Endothelial cell of umbilical vein (primary cell): Measurements from ENCODE around the gene DDX59.

Experiments
- CTCF ChIP-seq, 2 donors: IDR thresholded peaks; 1 replicate in 1 of 2; 2 replicates in 1 of 2; pipeline ENCODE4 v1.5.1; 2011; ENCODE audit warnings: low read length in 2 of 2, mild to moderate bottlenecking in 2 of 2, moderate library complexity in 2 of 2, control low read depth in 1 of 2, inconsistent platforms in 1 of 2, low read depth in 1 of 2; ENCODE audit not compliant: insufficient read depth in 1 of 2; ENCODE audit errors: extremely low read depth in 1 of 2
- EZH2 ChIP-seq: IDR thresholded peaks from 2 replicates; pipeline ENCODE4 v1.6.1; 2012; ENCODE audit warnings: borderline replicate concordance, low read depth, mild to moderate bottlenecking, moderate library complexity, low read length, inconsistent platforms; ENCODE audit not compliant: severe bottlenecking
- FOS ChIP-seq: IDR thresholded peaks from 2 replicates; pipeline ENCODE4 v1.6.1; 2011; ENCODE audit warnings: mild to moderate bottlenecking, low read length, moderate library complexity, borderline replicate concordance; ENCODE audit not compliant: insufficient read depth
- JUN ChIP-seq: IDR thresholded peaks from 2 replicates; pipeline ENCODE4 v1.6.1; 2011; ENCODE audit warnings: borderline replicate concordance, low read depth; ENCODE audit not compliant: insufficient read length, insufficient read depth
- MYC ChIP-seq: IDR thresholded peaks from one replicate; pipeline ENCODE4 v1.6.1; 2011; ENCODE audit warnings: mild to moderate bottlenecking, low read depth, low read length
- POLR2A ChIP-seq: IDR thresholded peaks from 2 replicates; pipeline ENCODE4 v1.6.1; 2012; ENCODE audit warnings: low read depth, mild to moderate bottlenecking, control low read depth, low read length
- POLR2AphosphoS5 ChIP-seq: IDR thresholded peaks from 2 replicates; pipeline ENCODE4 v1.6.1; 2012; ENCODE audit warnings: low read depth, mild to moderate bottlenecking, control low read depth, low read length, moderate library complexity; ENCODE audit not compliant: insufficient read depth

GRCh38 chr1:200610846-200611245 lies 58.9 kb downstream of the DDX59 start:
- TF ChIP-seq POLR2A = no peak
- no peak for TF ChIP-seq JUN
- no peak for TF ChIP-seq POLR2AphosphoS5
- TF ChIP-seq CTCF (IDR thresholded peaks at IDR 0.05; ENCODE audit: extremely low read depth in 1 of 2, insufficient read depth in 1 of 2, low read depth in 1 of 2, low read length in 2 of 2) = no peak
- no peak for TF ChIP-seq EZH2
- no peak for TF ChIP-seq MYC
- no peak for TF ChIP-seq FOS
